GM12878 (cell line): ENCODE data around the gene ANO2. TPM values are rescaled to one million over a fixed set of nuclear protein-coding genes. Genes with fewer than 3 reads are reported as not detected.

Experiments
- ATAC-seq: fragments of 200-7000 bp; cut with Tn5 transposase; 3 replicates; pipeline ENCODE4 v1.9.1; 2020; ENCODE audit warnings: mild to moderate bottlenecking, moderate library complexity
- BruUV-seq: library from RNA; stranded (reverse); fragments of 400-500 nt; replicated peaks from 2 replicates; lab custom pipeline; 2021; lab: Mats Ljungman, UMichigan
- CTCF ChIA-PET: fragments of 300-600 bp; sonication (Branson Sonifier 250); formaldehyde crosslinking; extraction: SDS; loops from one replicate; lab custom pipeline; 2021; ENCODE audit warnings: inconsistent platforms; lab: Yijun Ruan, JAX
- POLR2A ChIA-PET: fragments of 350-600 bp; formaldehyde crosslinking; extraction: SDS; loops from one replicate; lab custom pipeline; 2021; ENCODE audit warnings: inconsistent platforms; lab: Charles Lee
- RAD21 ChIA-PET: fragments of 300-600 bp; sonication (Branson Sonifier 250); formaldehyde crosslinking; loops from one replicate; lab custom pipeline; 2023; ENCODE audit warnings: antibody characterized with exemption; ENCODE audit not compliant: unreplicated experiment; lab: Charles Lee
- SMC1A ChIA-PET: fragments of 300-600 bp; sonication (Branson Sonifier 250); formaldehyde crosslinking; loops from one replicate; lab custom pipeline; 2023; ENCODE audit not compliant: unreplicated experiment, uncharacterized antibody; lab: Charles Lee
- DNase-seq: peaks from one replicate; pipeline ENCODE4 v3.0.0-alpha.2; 2011; ENCODE audit warnings: low read depth, low spot score
- FAIRE-seq: peaks from 3 replicates; lab custom pipeline; 2011; peaks lifted over from hg19 to GRCh38; lab: Jason Lieb, UNC
- H2AFZ ChIP-seq: 2 replicates; pipeline ENCODE4 v1.6.0; 2011; ENCODE audit warnings: low read depth, low read length, control low read depth; ENCODE audit not compliant: control insufficient read depth
- H3K27ac ChIP-seq: 2 replicates; pipeline ENCODE4 v1.5.1; 2011; ENCODE audit warnings: control low read depth; ENCODE audit not compliant: control insufficient read depth, insufficient read depth
- H3K27me3 ChIP-seq, 2 experiments: replicated peaks in 1 of 2; 2 replicates each; pipeline versions ENCODE4 v1.6.0 to v1.6.1; 2011; ENCODE audit warnings: low read length in 1 of 2; ENCODE audit not compliant: control insufficient read depth in 2 of 2, insufficient read depth in 2 of 2
- H3K36me3 ChIP-seq, 2 experiments: 2 replicates each; pipeline ENCODE4 v1.5.1; 2011; ENCODE audit warnings: low read length in 1 of 2; ENCODE audit not compliant: control insufficient read depth in 2 of 2, insufficient read depth in 2 of 2
- H3K4me1 ChIP-seq: 2 replicates; pipeline ENCODE4 v1.6.1; 2011; ENCODE audit warnings: mild to moderate bottlenecking, low read length, moderate library complexity, mixed read lengths; ENCODE audit not compliant: control insufficient read depth, insufficient read depth
- H3K4me2 ChIP-seq: 2 replicates; pipeline ENCODE4 v1.6.0; 2011; ENCODE audit warnings: control low read depth; ENCODE audit not compliant: control insufficient read depth, insufficient read depth
- H3K4me3 ChIP-seq: fragments of 200-600 bp; sonication (generic); 2 replicates; pipeline ENCODE4 v1.5.1; 2016
- H3K79me2 ChIP-seq: 2 replicates; pipeline ENCODE4 v1.6.0; 2011; ENCODE audit warnings: low read length; ENCODE audit not compliant: control insufficient read depth, insufficient read depth
- H3K9ac ChIP-seq: 2 replicates; pipeline ENCODE4 v1.8.0; 2011; ENCODE audit warnings: low read length, control low read depth, mixed read lengths; ENCODE audit not compliant: control insufficient read depth, insufficient read depth
- H3K9me3 ChIP-seq: replicated peaks from 3 replicates; pipeline ENCODE4 v1.5.1; 2011; ENCODE audit warnings: mild to moderate bottlenecking, low read length; ENCODE audit not compliant: control insufficient read depth, insufficient read depth
- H4K20me1 ChIP-seq: 2 replicates; pipeline ENCODE4 v1.6.0; 2011; ENCODE audit not compliant: control insufficient read depth, insufficient read depth
- CEBPB ChIP-seq, 2 experiments: fragments of 150-350 bp in 1 of 2; IDR thresholded peaks; 2 replicates each; pipeline ENCODE4 v1.6.1; 2012 to 2014; ENCODE audit warnings: low read depth in 2 of 2, low read length in 2 of 2, borderline replicate concordance in 1 of 2, inconsistent platforms in 1 of 2
- CHD2 ChIP-seq: IDR thresholded peaks from 2 replicates; pipeline ENCODE4 v1.6.1; 2011; ENCODE audit warnings: low read depth, low read length, improper control_type of control experiment, borderline replicate concordance
- EP300 ChIP-seq, 2 experiments: fragments of 150-350 bp in 1 of 2; IDR thresholded peaks; 2 replicates each; pipeline ENCODE4 v1.6.1; 2011 to 2012; ENCODE audit warnings: low read depth in 2 of 2, low read length in 2 of 2, borderline replicate concordance in 1 of 2, improper control_type of control experiment in 1 of 2, inconsistent platforms in 1 of 2; ENCODE audit not compliant: control insufficient read depth in 1 of 2
- KLF5 ChIP-seq: fragments of 450-650 bp; IDR thresholded peaks from 2 replicates; pipeline ENCODE4 v1.6.1; 2014; ENCODE audit warnings: mild to moderate bottlenecking; ENCODE audit not compliant: partially characterized antibody
- MYC ChIP-seq: IDR thresholded peaks from 2 replicates; pipeline ENCODE4 v1.6.1; 2011; ENCODE audit warnings: mild to moderate bottlenecking, low read length, moderate library complexity, inconsistent platforms; ENCODE audit not compliant: insufficient read depth, insufficient replicate concordance, insufficient read length, severe bottlenecking
- NBN ChIP-seq: fragments of 450-650 bp; IDR thresholded peaks from 2 replicates; pipeline ENCODE4 v1.6.1; 2016
- SMARCA5 ChIP-seq: fragments of 450-650 bp; IDR thresholded peaks from 2 replicates; pipeline ENCODE4 v1.6.1; 2017; ENCODE audit warnings: mild to moderate bottlenecking
- SRF ChIP-seq, 2 experiments: IDR thresholded peaks; 2 replicates each; pipeline ENCODE4 v1.6.1; 2011; ENCODE audit warnings: low read depth in 2 of 2, low read length in 2 of 2, mild to moderate bottlenecking in 1 of 2, moderate library complexity in 1 of 2
- STAT1 ChIP-seq: fragments of 450-650 bp; conservative IDR thresholded peaks from 2 replicates; pipeline ENCODE4 v1.6.1; 2014; ENCODE audit warnings: antibody characterized with exemption, mild to moderate bottlenecking
- ZBED1 ChIP-seq: IDR thresholded peaks from 2 replicates; pipeline ENCODE4 v1.6.1; 2016; ENCODE audit warnings: borderline replicate concordance
- WGBS: methylation state at CpG from one replicate; pipeline ENCODE4 v1.1.6; 2016; ENCODE audit warnings: low lambda C conversion rate; ENCODE audit not compliant: insufficient replicate concordance, insufficient coverage; ENCODE audit errors: missing lambda C conversion rate; 5-methylcytosine and 5-hydroxymethylcytosine counted together
- in situ Hi-C: fragments of 300-500 bp; cut with MboI; formaldehyde crosslinking; loops from 9 replicates; pipeline ENCODE4 v1.14.3; 2018; ENCODE audit warnings: mixed read lengths
- intact Hi-C: fragments of 100-400 bp; cut with micrococcal nuclease; formaldehyde crosslinking; loops from one replicate; pipeline ENCODE4 v1.14.2; 2022; ENCODE audit not compliant: unreplicated experiment
- polyA plus RNA-seq, 11 experiments: library from polyadenylated mRNA; depleted of rRNA in 4 of 11; unstranded in 6 of 11; stranded (reverse) in 5 of 11; fragments of >200 nt; fragmentation: Nextera tagmentation in 4 of 11; fragmentation: Illumina TruSeq in 1 of 11; extraction: Ambion mirVana in 4 of 11; extraction: Trizol in 1 of 11; gene quantifications; 1 replicate in 1 of 11; 2 replicates in 10 of 11; pipeline versions ENCODE4 v1.2.1 to v1.2.3, GENCODE V29; 2011 to 2016; ENCODE audit warnings: inconsistent platforms in 2 of 11, missing spikeins in 2 of 11, low read depth in 1 of 11
- total RNA-seq, 4 experiments: library from RNA; depleted of rRNA in 3 of 4; stranded (reverse); fragments of >200 nt in 3 of 4; fragmentation: Illumina TruSeq in 1 of 4; extraction: Trizol in 1 of 4; gene quantifications; 2 replicates each; pipeline versions ENCODE4 v1.2.1 to v1.2.3, GENCODE V29; 2013 to 2021
- TF ChIP-seq, protein P1 (sequence below): fragments of 450-650 bp; IDR thresholded peaks from 2 replicates; pipeline ENCODE4 v1.6.1; 2017; ENCODE audit warnings: mild to moderate bottlenecking
- TF ChIP-seq, protein P2 (sequence below): fragments of 450-650 bp; IDR thresholded peaks from 2 replicates; pipeline ENCODE4 v1.6.1; 2017; ENCODE audit warnings: antibody characterized with exemption, mild to moderate bottlenecking, moderate library complexity
- TF ChIP-seq, protein P3 (sequence below): IDR thresholded peaks from 2 replicates; pipeline ENCODE4 v1.6.1; 2011; ENCODE audit warnings: low read depth, mild to moderate bottlenecking, low read length, moderate library complexity, borderline replicate concordance; ENCODE audit errors: extremely low read depth

Gene ANO2
- total and polyA plus RNA-seq, 10 of the 15 experiments (the other 5 are each of a cell fraction or from before 2014, with no cell fraction given), result not detected

DNA sequence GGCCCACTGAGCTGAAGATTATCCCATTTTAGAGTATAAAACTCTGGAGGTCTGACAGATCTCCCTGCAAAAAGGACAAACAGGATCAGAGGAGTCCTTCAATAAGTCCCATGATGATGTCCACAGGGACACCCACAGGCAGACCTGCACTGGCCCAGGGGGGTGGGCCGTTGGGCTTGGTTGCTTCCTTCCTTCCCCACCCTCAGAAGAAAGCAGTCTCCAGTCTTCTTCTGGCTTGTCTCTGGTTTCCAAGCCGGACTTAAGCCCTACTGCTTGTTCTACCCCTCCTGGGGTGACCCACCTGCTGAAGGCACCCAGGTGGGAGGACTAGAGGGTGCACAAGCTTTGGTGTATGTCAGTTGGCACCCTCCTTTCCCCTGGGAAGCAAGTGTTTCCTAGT, 209.0 kb downstream of the ANO2 start:
- DNase-seq (no peak), FAIRE-seq (no peak), ATAC-seq (no peak)
- H3K9ac ChIP-seq, result no peak overlapping the region
- intact Hi-C loops (no loop called here), in situ Hi-C loops (no loop called here)
- no peaks in the 10 kb centered on the region for H3K4me1 ChIP-seq
- TF ChIP-seq ZBED1 (no peak), CEBPB (IDR thresholded peaks at IDR 0.05; ENCODE audit: borderline replicate concordance in 1 of 2, low read depth in 2 of 2, low read length in 2 of 2) (no peak), KLF5 (no peak), EP300 (IDR thresholded peaks at IDR 0.05; ENCODE audit: borderline replicate concordance in 1 of 2, control insufficient read depth in 1 of 2, low read depth in 2 of 2, low read length in 2 of 2) (no peak)
- no peak overlapping the region for H3K4me3 ChIP-seq
- 0% methylated on average over 2 of the region's 2 CpGs for WGBS
- no peak overlapping the region for H2AFZ ChIP-seq
- POLR2A ChIA-PET, result no interaction called here
- RAD21 ChIA-PET, result no interaction called here
- H3K36me3 ChIP-seq, result no peaks in the 10 kb centered on the region
- H3K9me3 ChIP-seq, result no peaks in the 10 kb centered on the region
- H3K27ac ChIP-seq, result no peak overlapping the region
- SMC1A ChIA-PET, result interaction anchor here (0.9 kb wide), 1 partner anchor 9 kb away, joined by 3 read pairs; no protein-coding TSS in a partner anchor
- H4K20me1 ChIP-seq, result no peaks in the 10 kb centered on the region
- CTCF ChIA-PET, result interaction anchor here (4.4 kb wide), 1 partner anchor 9 kb away, joined by 26 read pairs; no protein-coding TSS in a partner anchor
- no peaks in the 10 kb centered on the region for H3K27me3 ChIP-seq
- H3K79me2 ChIP-seq, result no peaks in the 10 kb centered on the region
- H3K4me2 ChIP-seq, result no peak overlapping the region
- no TSS peak for BruUV-seq

- SMC1A ChIA-PET, result no interaction called here
- no peak overlapping the region for H3K27ac ChIP-seq
- H2AFZ ChIP-seq, result no peak overlapping the region
- no peak for TF ChIP-seq MYC
- no peak for TF ChIP-seq STAT1
- TF ChIP-seq, protein P1, sequence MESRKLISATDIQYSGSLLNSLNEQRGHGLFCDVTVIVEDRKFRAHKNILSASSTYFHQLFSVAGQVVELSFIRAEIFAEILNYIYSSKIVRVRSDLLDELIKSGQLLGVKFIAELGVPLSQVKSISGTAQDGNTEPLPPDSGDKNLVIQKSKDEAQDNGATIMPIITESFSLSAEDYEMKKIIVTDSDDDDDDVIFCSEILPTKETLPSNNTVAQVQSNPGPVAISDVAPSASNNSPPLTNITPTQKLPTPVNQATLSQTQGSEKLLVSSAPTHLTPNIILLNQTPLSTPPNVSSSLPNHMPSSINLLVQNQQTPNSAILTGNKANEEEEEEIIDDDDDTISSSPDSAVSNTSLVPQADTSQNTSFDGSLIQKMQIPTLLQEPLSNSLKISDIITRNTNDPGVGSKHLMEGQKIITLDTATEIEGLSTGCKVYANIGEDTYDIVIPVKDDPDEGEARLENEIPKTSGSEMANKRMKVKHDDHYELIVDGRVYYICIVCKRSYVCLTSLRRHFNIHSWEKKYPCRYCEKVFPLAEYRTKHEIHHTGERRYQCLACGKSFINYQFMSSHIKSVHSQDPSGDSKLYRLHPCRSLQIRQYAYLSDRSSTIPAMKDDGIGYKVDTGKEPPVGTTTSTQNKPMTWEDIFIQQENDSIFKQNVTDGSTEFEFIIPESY, result no peak
- TF ChIP-seq, protein P2, sequence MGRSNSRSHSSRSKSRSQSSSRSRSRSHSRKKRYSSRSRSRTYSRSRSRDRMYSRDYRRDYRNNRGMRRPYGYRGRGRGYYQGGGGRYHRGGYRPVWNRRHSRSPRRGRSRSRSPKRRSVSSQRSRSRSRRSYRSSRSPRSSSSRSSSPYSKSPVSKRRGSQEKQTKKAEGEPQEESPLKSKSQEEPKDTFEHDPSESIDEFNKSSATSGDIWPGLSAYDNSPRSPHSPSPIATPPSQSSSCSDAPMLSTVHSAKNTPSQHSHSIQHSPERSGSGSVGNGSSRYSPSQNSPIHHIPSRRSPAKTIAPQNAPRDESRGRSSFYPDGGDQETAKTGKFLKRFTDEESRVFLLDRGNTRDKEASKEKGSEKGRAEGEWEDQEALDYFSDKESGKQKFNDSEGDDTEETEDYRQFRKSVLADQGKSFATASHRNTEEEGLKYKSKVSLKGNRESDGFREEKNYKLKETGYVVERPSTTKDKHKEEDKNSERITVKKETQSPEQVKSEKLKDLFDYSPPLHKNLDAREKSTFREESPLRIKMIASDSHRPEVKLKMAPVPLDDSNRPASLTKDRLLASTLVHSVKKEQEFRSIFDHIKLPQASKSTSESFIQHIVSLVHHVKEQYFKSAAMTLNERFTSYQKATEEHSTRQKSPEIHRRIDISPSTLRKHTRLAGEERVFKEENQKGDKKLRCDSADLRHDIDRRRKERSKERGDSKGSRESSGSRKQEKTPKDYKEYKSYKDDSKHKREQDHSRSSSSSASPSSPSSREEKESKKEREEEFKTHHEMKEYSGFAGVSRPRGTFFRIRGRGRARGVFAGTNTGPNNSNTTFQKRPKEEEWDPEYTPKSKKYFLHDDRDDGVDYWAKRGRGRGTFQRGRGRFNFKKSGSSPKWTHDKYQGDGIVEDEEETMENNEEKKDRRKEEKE, result no peak
- no peak for TF ChIP-seq NBN
- TF ChIP-seq SMARCA5, result no peak
- TF ChIP-seq SRF (IDR thresholded peaks at IDR 0.05; ENCODE audit: low read depth in 2 of 2, low read length in 2 of 2), result no peak
- no peak for TF ChIP-seq CHD2
- TF ChIP-seq, protein P3, sequence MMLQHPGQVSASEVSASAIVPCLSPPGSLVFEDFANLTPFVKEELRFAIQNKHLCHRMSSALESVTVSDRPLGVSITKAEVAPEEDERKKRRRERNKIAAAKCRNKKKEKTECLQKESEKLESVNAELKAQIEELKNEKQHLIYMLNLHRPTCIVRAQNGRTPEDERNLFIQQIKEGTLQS, result no peak
- BruUV-seq, result no TSS peak
- no peaks in the 10 kb centered on the region for H4K20me1 ChIP-seq
- DNase-seq, result no peak
- POLR2A ChIA-PET, result no interaction called here
- in situ Hi-C loops, result no loop called here
- no peak for ATAC-seq
- no peaks in the 10 kb centered on the region for H3K27me3 ChIP-seq
- no peak for FAIRE-seq
- no peak overlapping the region for H3K4me3 ChIP-seq
- no peak overlapping the region for H3K9ac ChIP-seq
- H3K4me2 ChIP-seq, result no peak overlapping the region
- no peaks in the 10 kb centered on the region for H3K79me2 ChIP-seq
- H3K9me3 ChIP-seq, result no peaks in the 10 kb centered on the region
- RAD21 ChIA-PET, result no interaction called here
- CTCF ChIA-PET, result interaction anchor here (4.4 kb wide), 1 partner anchor 11 kb away, joined by 26 read pairs; no protein-coding TSS in a partner anchor
- intact Hi-C loops, result no loop called here
- no peaks in the 10 kb centered on the region for H3K36me3 ChIP-seq
- WGBS, result 19% methylated on average over 5 of the region's 5 CpGs
- no peaks in the 10 kb centered on the region for H3K4me1 ChIP-seq
These were observed 211.1 kb downstream of the ANO2 start for GRCh38 chr12:5733916-5734315.
